Lung (tissue), 12 donors: Measurements from ENCODE around the gene PLAAT4. TPM values are rescaled to one million over a fixed set of nuclear protein-coding genes. Genes with fewer than 3 reads are reported as not detected.
A peak's percentile ranks its signal among the peaks of the same experiment; 100 is the strongest.

Experiments
- ATAC-seq: fragments of 200-7000 bp; cut with Tn5 transposase; one replicate; pipeline ENCODE4 v1.9.1; 2020; ENCODE audit warnings: moderate number of reproducible peaks; ENCODE audit not compliant: insufficient read depth, low FRiP score
- DNase-seq, 3 donors: peaks; one replicate each; pipeline ENCODE4 v3.0.0-alpha.2; 2013 to 2017
- H3K27ac ChIP-seq, 2 donors: one replicate each; pipeline ENCODE4 v1.5.1; 2013; ENCODE audit warnings: mild to moderate bottlenecking in 2 of 2, moderate library complexity in 2 of 2, control low read depth in 1 of 2, inconsistent platforms in 1 of 2, low read depth in 1 of 2, low read length in 1 of 2
- H3K27me3 ChIP-seq, 3 donors: one replicate each; pipeline ENCODE4 v1.5.1; 2013; ENCODE audit warnings: low read length in 2 of 3; ENCODE audit not compliant: control insufficient read depth in 3 of 3, insufficient read depth in 3 of 3
- H3K36me3 ChIP-seq, 4 donors: one replicate each; pipeline ENCODE4 v1.5.1; 2013; ENCODE audit warnings: low read length in 4 of 4, mild to moderate bottlenecking in 1 of 4, moderate library complexity in 1 of 4; ENCODE audit not compliant: control insufficient read depth in 4 of 4, insufficient read depth in 4 of 4
- H3K4me1 ChIP-seq, 5 donors: one replicate each; pipeline ENCODE4 v1.5.1; 2013; ENCODE audit warnings: low read length in 5 of 5, mild to moderate bottlenecking in 2 of 5, moderate library complexity in 1 of 5; ENCODE audit not compliant: control insufficient read depth in 5 of 5, insufficient read depth in 5 of 5
- H3K4me3 ChIP-seq: one replicate; pipeline ENCODE4 v1.5.1; 2013; ENCODE audit warnings: mild to moderate bottlenecking, control low read depth, moderate library complexity
- H3K9ac ChIP-seq, 2 donors: one replicate each; pipeline ENCODE4 v1.5.1; 2013; ENCODE audit warnings: low read length in 2 of 2, control low read depth in 1 of 2; ENCODE audit not compliant: insufficient read depth in 1 of 2
- H3K9me3 ChIP-seq, 4 donors: one replicate each; pipeline ENCODE4 v1.5.1; 2013; ENCODE audit warnings: low read length in 3 of 4, mild to moderate bottlenecking in 1 of 4, moderate library complexity in 1 of 4; ENCODE audit not compliant: control insufficient read depth in 4 of 4, insufficient read depth in 3 of 4
- CTCF ChIP-seq: IDR thresholded peaks from 2 replicates; pipeline ENCODE4 v1.5.1; 2012; ENCODE audit warnings: mild to moderate bottlenecking; ENCODE audit errors: control extremely low read depth, extremely low read depth
- WGBS, 2 donors: extraction: QIAGEN DNeasy Blood & Tissue Kit; methylation state at CpG; one replicate each; pipeline ENCODE4 v1.1.7; 2013; 5-methylcytosine and 5-hydroxymethylcytosine counted together
- polyA plus RNA-seq, 2 donors: library from polyadenylated mRNA; stranded (reverse); fragments of 200-250 nt; gene quantifications; one replicate each; pipeline ENCODE4 v1.2.1, GENCODE V29; 2013
- total RNA-seq, 2 donors: library from RNA; depleted of rRNA in 1 of 2; stranded (reverse); fragments of >200 nt in 1 of 2; gene quantifications; one replicate each; pipeline ENCODE4 v1.2.1, GENCODE V29; 2014 to 2021
- donor health status: control.
- donor health status: control.
- donor health status: Bipolar disorder and iron deficiency.
- donor health status: healthy.
- donor health status: DM: yes; HTN: yes; CAD: no.

The PLAAT4 gene
- total and polyA plus RNA-seq, 4 donors = 49.7 to 336 (median 148) TPM

- ATAC-seq = no peak
- no peak overlapping the region for H3K4me3 ChIP-seq
- no peaks in the 10 kb centered on the region for H3K36me3 ChIP-seq
- no peak overlapping the region for H3K27ac ChIP-seq
- H3K27me3 ChIP-seq = no peaks in the 10 kb centered on the region
- peaks cover 0 to 6% (median 0%) of the 10 kb centered on the region in 5 donors for H3K4me1 ChIP-seq
- TF ChIP-seq CTCF = no peak
- peak in 1 of 3 donors; percentile 12 for DNase-seq
- no peak overlapping the region for H3K9ac ChIP-seq
- WGBS, 2 donors = 81 to 89% methylated on average over 11 of the region's 11 CpGs
- no peaks in the 10 kb centered on the region for H3K9me3 ChIP-seq
Measured at GRCh38 chr11:63511048-63511748, 25.4 kb upstream of the PLAAT4 start.

- 93 to 97% methylated on average over 7 of the region's 7 CpGs for WGBS, 2 donors
- Histone ChIP-seq H3K27me3 (no peaks in the 10 kb centered on the region), H3K36me3 (no peaks in the 10 kb centered on the region), H3K4me3 (no peak overlapping the region), H3K4me1 (peaks cover 0 to 6% (median 0%) of the 10 kb centered on the region in 5 donors), H3K27ac (no peak overlapping the region), H3K9me3 (no peaks in the 10 kb centered on the region), H3K9ac (no peak overlapping the region)
- ATAC-seq = no peak
- no peak for TF ChIP-seq CTCF
- no peak for DNase-seq
Measured at GRCh38 chr11:63512816-63513215, 23.8 kb upstream of the PLAAT4 start.

- no peak for ATAC-seq
- no peak for DNase-seq
- H3K9ac ChIP-seq = no peak overlapping the region
- H3K27ac ChIP-seq = no peak overlapping the region
- WGBS, 2 donors = 94 to 95% methylated on average over 6 of the region's 6 CpGs
- H3K9me3 ChIP-seq = peaks cover 0 to 1% (median 0%) of the 10 kb centered on the region in 4 donors
- no peaks in the 10 kb centered on the region for H3K36me3 ChIP-seq
- no peaks in the 10 kb centered on the region for H3K27me3 ChIP-seq
- H3K4me3 ChIP-seq = no peak overlapping the region
- H3K4me1 ChIP-seq = no peaks in the 10 kb centered on the region
- no peak for TF ChIP-seq CTCF
Measured at GRCh38 chr11:63516109-63516508, 20.5 kb upstream of the PLAAT4 start.

- no peak for ATAC-seq
- Histone ChIP-seq H3K27me3 (no peaks in the 10 kb centered on the region), H3K9me3 (peaks cover 0 to 1% (median 0%) of the 10 kb centered on the region in 4 donors), H3K9ac (no peak overlapping the region), H3K36me3 (no peaks in the 10 kb centered on the region), H3K4me3 (no peak overlapping the region), H3K4me1 (no peaks in the 10 kb centered on the region), H3K27ac (no peak overlapping the region)
- TF ChIP-seq CTCF = no peak
- no peak for DNase-seq
- WGBS, 2 donors = 95 to 96% methylated on average over 5 of the region's 5 CpGs
Measured at GRCh38 chr11:63517156-63517555, 19.5 kb upstream of the PLAAT4 start.
